Osteoblast (primary cell): ENCODE measurements around the gene SNTN. TPM values are rescaled to one million over a fixed set of nuclear protein-coding genes. Genes with fewer than 3 reads are reported as not detected.

Experiments
- DNase-seq: peaks from one replicate; pipeline ENCODE4 v3.0.0; 2011; ENCODE audit warnings: low spot score, mixed read lengths; ENCODE audit not compliant: insufficient read length; ENCODE audit errors: missing footprints
- H2AFZ ChIP-seq: 2 replicates; pipeline ENCODE4 v1.6.0; 2011; ENCODE audit warnings: mild to moderate bottlenecking, low read length
- H3K27ac ChIP-seq: 2 replicates; pipeline ENCODE4 v1.5.1; 2011; ENCODE audit warnings: mild to moderate bottlenecking, low read depth, low read length, moderate library complexity
- H3K27me3 ChIP-seq: 2 replicates; pipeline ENCODE4 v1.6.0; 2012; ENCODE audit warnings: mild to moderate bottlenecking, control low read depth, inconsistent platforms, low read length, moderate library complexity; ENCODE audit not compliant: insufficient read depth
- H3K36me3 ChIP-seq: 2 replicates; pipeline ENCODE4 v1.5.1; 2011; ENCODE audit warnings: mild to moderate bottlenecking, low read length, control low read depth, moderate library complexity; ENCODE audit not compliant: insufficient read depth
- H3K4me1 ChIP-seq: 2 replicates; pipeline ENCODE4 v1.5.1; 2011; ENCODE audit warnings: mild to moderate bottlenecking, low read length, control low read depth, moderate library complexity; ENCODE audit not compliant: insufficient read depth
- H3K4me2 ChIP-seq: 2 replicates; pipeline ENCODE4 v1.6.0; 2011; ENCODE audit warnings: mild to moderate bottlenecking, low read length; ENCODE audit not compliant: insufficient read depth
- H3K4me3 ChIP-seq: fragments of 200-600 bp; sonication (generic); 3 replicates; pipeline ENCODE4 v1.5.1; 2012; ENCODE audit warnings: mild to moderate bottlenecking, low read length, inconsistent platforms; ENCODE audit not compliant: insufficient read depth
- H3K79me2 ChIP-seq: 2 replicates; pipeline ENCODE4 v1.6.0; 2012; ENCODE audit warnings: mild to moderate bottlenecking, low read length, control low read depth, inconsistent platforms; ENCODE audit not compliant: insufficient read depth
- H3K9me3 ChIP-seq: 2 replicates; pipeline ENCODE4 v1.5.1; 2011; ENCODE audit warnings: low read depth, low read length, control low read depth
- H4K20me1 ChIP-seq: 2 replicates; pipeline ENCODE4 v1.6.0; 2012; ENCODE audit warnings: mild to moderate bottlenecking, low read length, control low read depth; ENCODE audit not compliant: insufficient read depth
- total RNA-seq: library from RNA; depleted of rRNA; stranded (reverse); fragments of >200 nt; gene quantifications from 2 replicates; pipeline ENCODE4 v1.2.3, GENCODE V29; 2012
- TF ChIP-seq, protein P1 (sequence below): IDR thresholded peaks from 2 replicates; pipeline ENCODE4 v1.5.1; 2011; ENCODE audit warnings: mild to moderate bottlenecking, low read depth, low read length, moderate library complexity; ENCODE audit errors: extremely low read depth

SNTN gene
- total RNA-seq, 1 donor, result not detected

DNA sequence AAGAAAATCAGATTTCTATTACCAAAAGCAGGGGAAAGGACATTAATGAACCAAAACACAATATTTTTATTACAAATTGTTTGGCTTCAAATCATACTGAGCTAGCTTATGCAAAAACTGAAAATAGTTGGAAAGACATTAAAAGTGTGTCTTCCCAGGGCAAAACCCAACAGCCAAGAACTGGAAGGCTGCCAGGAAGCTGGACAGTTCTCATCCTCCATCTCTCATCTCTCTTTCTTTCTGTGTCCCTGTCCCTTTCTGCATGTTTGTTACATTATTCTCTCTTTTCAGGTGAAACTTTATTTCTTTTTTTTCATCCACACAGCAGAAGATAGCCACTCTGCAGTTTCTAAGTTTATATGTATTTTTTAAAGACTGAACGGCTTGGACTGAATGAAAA, 41.1 kb upstream of the SNTN start:
- no peak overlapping the region for H3K4me2 ChIP-seq
- peaks cover 4% of the 10 kb centered on the region for H3K27me3 ChIP-seq
- H3K27ac ChIP-seq, result no peak overlapping the region
- H3K9me3 ChIP-seq, result no peaks in the 10 kb centered on the region
- no peaks in the 10 kb centered on the region for H3K79me2 ChIP-seq
- no peak overlapping the region for H3K4me3 ChIP-seq
- no peak for DNase-seq
- peaks cover 8% of the 10 kb centered on the region for H3K4me1 ChIP-seq
- TF ChIP-seq, protein P1, sequence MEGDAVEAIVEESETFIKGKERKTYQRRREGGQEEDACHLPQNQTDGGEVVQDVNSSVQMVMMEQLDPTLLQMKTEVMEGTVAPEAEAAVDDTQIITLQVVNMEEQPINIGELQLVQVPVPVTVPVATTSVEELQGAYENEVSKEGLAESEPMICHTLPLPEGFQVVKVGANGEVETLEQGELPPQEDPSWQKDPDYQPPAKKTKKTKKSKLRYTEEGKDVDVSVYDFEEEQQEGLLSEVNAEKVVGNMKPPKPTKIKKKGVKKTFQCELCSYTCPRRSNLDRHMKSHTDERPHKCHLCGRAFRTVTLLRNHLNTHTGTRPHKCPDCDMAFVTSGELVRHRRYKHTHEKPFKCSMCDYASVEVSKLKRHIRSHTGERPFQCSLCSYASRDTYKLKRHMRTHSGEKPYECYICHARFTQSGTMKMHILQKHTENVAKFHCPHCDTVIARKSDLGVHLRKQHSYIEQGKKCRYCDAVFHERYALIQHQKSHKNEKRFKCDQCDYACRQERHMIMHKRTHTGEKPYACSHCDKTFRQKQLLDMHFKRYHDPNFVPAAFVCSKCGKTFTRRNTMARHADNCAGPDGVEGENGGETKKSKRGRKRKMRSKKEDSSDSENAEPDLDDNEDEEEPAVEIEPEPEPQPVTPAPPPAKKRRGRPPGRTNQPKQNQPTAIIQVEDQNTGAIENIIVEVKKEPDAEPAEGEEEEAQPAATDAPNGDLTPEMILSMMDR, result no peak
- no peak overlapping the region for H2AFZ ChIP-seq
- no peaks in the 10 kb centered on the region for H3K36me3 ChIP-seq
- no peaks in the 10 kb centered on the region for H4K20me1 ChIP-seq

DNA sequence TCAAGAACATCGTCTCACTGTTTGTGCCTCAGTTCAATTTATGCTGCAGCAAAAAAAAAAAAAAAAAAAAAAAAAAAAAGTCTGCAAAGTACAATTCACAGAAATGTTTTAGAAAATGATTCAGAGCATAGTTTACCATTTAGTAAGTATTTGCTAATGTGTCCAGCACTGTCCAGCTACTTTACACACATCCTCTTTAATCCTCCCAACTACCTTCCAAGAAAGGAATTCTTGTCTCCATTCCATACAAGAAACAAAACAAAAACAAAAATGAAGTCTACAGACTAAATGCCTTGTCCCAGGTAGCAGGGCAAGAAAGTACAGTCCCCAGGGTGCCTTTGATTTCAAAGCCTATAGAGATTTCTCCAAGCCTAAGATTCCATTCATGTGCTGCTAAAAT, 38.9 kb upstream of the SNTN start:
- H2AFZ ChIP-seq, result no peak overlapping the region
- H3K27ac ChIP-seq, result no peak overlapping the region
- TF ChIP-seq, protein P1, result no peak
- DNase-seq, result no peak
- H3K4me3 ChIP-seq, result no peak overlapping the region
- peak overlapping the region; percentile 7 for H3K4me2 ChIP-seq
- peaks cover 8% of the 10 kb centered on the region for H3K4me1 ChIP-seq
- H3K36me3 ChIP-seq, result no peaks in the 10 kb centered on the region
- H3K79me2 ChIP-seq, result no peaks in the 10 kb centered on the region
- H3K9me3 ChIP-seq, result no peaks in the 10 kb centered on the region
- no peaks in the 10 kb centered on the region for H3K27me3 ChIP-seq
- no peaks in the 10 kb centered on the region for H4K20me1 ChIP-seq

DNA sequence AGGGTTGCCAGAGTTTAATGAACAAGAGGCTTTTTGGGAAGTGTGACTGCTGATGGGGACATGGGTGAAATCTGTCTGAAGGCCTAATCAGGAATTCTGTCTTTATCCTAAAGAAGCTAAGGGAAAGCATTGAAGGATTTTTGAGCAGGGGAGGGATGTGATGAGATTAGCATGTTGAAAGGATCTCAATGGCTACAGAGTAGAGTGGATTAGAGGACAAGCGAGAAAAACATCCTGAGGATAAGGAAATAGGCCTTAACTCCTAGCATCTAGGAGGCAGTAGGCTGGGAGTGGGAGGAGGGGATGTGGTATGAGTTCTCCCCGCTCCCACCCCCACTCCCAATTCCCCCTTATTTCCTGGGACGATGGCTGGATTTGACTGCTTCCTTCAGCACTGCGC, 35.1 kb upstream of the SNTN start:
- H3K79me2 ChIP-seq, result no peaks in the 10 kb centered on the region
- H3K27me3 ChIP-seq, result peaks cover 5% of the 10 kb centered on the region
- H4K20me1 ChIP-seq, result no peaks in the 10 kb centered on the region
- DNase-seq, result no peak
- no peak overlapping the region for H3K27ac ChIP-seq
- no peak overlapping the region for H3K4me2 ChIP-seq
- H3K4me3 ChIP-seq, result no peak overlapping the region
- no peaks in the 10 kb centered on the region for H3K9me3 ChIP-seq
- H2AFZ ChIP-seq, result no peak overlapping the region
- peaks cover 8% of the 10 kb centered on the region for H3K4me1 ChIP-seq
- TF ChIP-seq, protein P1, result no peak
- no peaks in the 10 kb centered on the region for H3K36me3 ChIP-seq

DNA sequence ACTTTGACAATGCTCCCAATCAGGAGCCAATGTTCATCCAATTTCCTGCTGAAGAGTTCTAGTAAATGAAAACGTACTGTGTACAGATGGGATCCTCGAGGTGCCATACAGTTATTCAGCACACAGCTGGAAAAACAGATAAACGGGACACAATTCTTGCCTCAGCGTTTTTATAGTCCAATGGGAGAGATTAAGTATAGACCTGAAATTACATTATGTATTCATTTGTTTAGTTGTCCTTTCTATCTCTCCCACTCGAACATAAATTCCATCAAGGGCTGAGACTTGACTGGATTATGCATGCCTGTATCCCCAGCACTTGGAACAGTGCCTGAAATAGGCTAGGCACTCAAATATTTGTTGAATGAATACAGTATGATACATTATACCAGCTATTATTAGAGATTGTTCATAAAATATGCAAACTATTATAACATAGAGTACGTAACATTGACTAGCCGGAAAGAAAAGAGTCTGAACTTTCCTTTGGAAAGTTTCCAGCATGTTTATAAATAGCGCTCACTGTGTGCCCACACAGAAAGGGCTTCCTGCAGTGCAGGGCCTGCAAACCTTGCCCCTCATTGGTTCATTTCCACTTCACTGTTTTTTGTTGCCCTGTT, 27.4 kb upstream of the SNTN start:
- Histone ChIP-seq H3K27me3 (no peaks in the 10 kb centered on the region), H3K36me3 (no peaks in the 10 kb centered on the region), H2AFZ (no peak overlapping the region), H3K4me1 (peaks cover 9% of the 10 kb centered on the region), H3K4me2 (peak overlapping the region; percentile 24), H3K79me2 (no peaks in the 10 kb centered on the region), H4K20me1 (no peaks in the 10 kb centered on the region), H3K4me3 (no peak overlapping the region), H3K27ac (peak overlapping the region; percentile 44), H3K9me3 (no peaks in the 10 kb centered on the region)
- peak; percentile 85 for DNase-seq
- TF ChIP-seq, protein P1, result no peak
